Measurements from ENCODE around the gene LNX1.

Gene LNX1

DNA sequence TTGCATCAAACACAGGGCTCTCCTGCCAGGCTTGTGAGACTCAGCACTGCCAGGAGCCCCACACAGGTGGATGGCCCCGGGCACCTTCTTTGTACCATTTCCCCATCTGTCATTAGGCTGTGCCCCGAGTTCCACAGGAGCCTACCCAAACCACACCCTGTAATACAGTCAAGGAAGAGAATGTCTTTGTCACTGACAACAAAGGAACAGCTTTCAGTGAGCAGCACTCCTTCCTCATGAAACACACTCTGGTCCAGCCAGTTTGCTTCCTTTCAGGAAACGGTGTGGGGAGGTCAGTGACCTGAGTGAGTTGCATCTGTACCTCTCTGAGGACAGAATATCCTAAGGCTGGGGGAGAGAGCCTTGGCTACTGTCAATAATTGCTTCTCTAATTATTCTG lies 53.7 kb downstream of the LNX1 start:
- DNase-seq (ENCODE audit: low read depth in 2 of 2, low spot score in 1 of 2), result no peak

DNA sequence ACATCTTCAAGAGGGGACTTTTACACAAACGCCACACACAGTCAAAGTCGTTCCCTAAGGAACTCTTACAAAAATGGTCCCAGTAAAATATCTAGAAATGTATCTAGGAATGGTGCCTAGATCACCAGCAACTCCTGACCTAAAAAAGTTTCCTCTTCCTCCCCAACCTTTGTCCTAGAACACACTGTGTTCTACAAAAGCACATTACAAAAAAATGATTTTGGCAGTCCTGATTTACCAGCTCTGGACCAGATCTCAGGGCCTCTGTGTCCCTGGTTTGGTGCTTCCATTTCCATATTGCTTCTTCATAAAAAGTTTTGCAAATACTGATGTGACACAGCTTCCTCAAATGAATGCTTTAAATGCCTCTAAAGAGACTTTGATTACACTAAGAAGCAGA lies 55.0 kb downstream of the LNX1 start:
- no peak for DNase-seq (ENCODE audit: low read depth in 2 of 2, low spot score in 1 of 2)

DNA sequence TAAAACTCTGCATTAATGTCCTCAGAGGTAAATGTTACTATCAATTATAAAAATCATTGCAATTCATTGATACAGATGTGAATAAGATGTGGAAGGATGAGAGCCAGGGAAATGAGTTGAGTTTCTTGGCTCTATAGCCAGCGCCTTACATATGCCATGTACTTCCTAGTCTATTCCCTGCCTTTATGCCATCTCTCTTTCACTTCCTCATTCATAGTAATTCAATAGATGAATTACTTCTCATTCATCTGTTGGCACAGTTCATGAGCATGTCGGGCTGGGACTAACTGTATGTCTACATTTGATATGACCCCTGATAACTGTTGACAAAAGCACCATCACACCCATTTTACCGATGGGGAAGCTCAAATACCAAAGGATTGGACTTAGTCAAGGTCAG lies 55.7 kb downstream of the LNX1 start:
- no peak for DNase-seq (ENCODE audit: low read depth in 2 of 2, low spot score in 1 of 2)

DNA sequence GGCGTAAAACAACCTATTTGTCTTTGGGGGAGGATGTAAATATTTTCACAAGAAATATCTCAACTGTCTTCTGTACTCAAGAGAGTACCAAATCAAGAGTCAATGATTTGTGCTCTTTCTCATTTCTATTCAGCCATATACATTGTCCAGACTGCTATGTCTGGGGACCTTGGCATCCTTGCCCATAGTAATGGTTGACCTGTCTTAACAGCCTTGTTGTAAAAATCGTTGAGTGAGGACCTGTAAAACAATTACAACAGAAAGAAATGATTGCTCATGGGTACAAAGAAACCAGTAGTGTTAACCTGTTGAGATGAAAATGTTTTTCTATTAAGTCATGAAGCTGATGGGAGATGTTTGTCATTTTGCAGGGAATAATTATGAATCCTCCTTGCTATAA lies 56.6 kb downstream of the LNX1 start:
- no peak for DNase-seq (ENCODE audit: low read depth in 2 of 2, low spot score in 1 of 2)

DNA sequence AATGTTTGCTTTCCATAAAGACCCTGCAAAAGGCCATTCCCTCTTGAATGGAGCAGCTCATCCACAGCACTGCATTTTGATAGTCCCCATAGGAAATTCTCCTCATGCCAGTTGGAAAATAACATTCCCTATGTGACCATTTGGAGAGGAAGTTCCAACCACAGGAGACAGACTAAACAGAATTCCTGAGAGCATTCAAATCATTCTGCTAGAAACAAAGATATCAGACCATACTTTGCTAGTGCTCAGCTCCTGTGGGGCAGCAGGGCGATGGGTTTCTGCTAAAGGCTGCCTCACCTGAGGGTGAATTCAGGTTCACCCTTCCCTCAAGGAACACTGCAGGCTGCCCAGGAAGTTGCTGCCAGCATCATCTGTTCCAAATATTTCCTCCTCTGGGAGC lies 58.8 kb downstream of the LNX1 start:
- DNase-seq (ENCODE audit: low read depth in 2 of 2, low spot score in 1 of 2), result no peak

DNA sequence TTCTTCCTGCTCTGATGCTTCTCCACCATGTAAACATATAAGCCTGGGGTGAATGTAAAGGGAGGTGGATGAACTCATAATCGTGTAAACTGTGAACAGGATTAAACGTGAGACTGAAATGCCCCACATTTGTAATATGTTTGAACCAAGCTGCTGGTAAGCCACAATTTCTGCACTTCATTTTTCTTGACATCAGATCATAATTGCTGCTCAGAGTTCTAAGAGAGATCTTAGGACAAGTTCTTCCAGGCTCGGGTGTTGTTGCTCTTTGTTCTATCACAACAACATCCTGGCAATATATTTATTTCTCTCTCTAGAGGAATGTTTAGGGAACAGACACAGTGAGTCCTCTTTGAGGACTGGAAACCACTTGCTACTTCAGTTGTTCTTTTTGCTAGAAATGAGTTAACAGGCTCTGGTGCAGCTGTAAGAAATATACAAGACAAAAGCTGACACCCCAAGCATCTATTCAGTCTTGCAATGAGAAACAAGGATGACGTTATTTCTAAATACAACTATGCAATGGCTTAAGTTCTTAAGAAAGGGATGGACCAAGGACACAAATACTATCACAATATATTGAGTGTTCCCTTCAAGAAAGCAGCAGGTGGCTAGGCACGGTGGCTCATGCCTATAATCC lies 59.6 kb downstream of the LNX1 start:
- DNase-seq (ENCODE audit: low read depth in 2 of 2, low spot score in 1 of 2), result no peak

DNA sequence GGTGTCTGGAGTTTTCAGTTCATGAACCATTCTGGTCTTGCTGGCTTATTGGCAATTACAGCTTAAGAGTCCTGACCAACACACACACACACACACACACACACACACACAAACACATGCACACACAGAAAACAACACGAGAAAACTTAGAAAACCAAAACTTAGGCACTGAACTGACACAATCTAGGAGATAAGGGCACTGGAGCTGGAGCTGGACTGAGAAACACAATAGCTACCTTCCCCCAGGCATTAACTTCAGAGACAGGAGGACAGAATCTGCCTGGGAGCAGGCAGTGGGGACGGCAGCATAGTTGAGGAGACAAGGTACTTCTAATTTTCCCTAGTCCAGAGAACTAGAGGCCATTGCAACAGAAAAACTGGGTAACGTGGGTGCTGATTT lies 62.3 kb downstream of the LNX1 start:
- DNase-seq (ENCODE audit: low read depth in 2 of 2, low spot score in 1 of 2), result no peak

DNA sequence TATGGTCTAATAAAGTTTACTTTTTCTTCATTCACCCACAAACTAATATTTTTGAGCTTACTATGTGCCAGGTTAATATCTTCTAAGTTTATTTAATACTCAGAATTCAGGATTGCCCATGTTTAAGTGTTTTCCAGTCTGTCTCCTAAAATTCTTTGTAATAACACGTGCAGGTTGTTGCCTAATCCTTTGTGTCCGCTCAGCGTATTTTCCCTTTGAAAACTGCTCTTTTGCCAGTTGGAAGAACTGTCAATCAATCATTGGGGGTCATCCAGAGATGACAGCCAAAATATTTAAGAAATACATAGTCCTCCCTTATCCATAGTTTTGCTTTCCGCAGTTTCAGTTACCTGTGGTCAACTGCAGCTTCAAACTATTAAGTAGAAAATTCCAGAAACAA lies 63.4 kb downstream of the LNX1 start:
- DNase-seq (ENCODE audit: low read depth in 2 of 2, low spot score in 1 of 2), result no peak

DNA sequence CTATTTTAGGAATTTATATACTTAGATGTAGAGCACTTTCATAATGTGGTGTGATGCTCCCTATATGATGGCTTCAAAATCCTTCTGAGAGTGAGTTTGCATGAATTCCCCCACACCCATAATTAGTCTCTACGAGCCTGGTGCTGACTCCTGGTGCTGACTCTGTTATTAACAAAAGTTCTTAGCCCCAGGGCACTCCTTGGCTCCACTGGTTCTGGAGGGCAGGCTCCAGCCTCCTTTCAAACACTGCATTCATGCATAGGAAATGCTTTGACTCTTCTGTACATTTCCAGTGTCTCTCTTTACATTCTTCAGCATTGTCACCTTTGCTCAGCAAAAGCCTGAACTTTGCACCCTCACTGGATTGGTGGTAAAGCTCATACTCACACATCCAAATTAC lies 64.0 kb downstream of the LNX1 start:
- no peak for DNase-seq (ENCODE audit: low read depth in 2 of 2, low spot score in 1 of 2)

DNA sequence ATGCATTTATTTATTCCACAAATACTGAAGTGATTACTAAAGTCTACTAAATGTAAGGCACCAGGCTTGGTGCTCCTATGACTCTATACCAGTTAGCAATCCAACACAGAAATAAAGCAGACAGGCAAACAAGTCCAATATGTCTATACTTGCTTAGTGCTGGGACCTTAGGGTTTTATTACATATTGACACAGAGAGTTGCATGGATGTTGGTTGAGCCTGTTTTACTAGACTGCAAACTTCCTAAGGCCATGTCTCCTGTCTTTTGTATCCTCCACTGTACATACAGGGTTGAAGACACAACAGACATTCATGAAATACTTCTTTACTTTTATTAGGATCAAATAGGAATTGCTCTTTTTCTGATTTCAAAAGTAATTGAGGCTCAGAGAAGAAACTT lies 69.0 kb downstream of the LNX1 start:
- no peak for DNase-seq (ENCODE audit: low read depth in 2 of 2, low spot score in 1 of 2)

DNA sequence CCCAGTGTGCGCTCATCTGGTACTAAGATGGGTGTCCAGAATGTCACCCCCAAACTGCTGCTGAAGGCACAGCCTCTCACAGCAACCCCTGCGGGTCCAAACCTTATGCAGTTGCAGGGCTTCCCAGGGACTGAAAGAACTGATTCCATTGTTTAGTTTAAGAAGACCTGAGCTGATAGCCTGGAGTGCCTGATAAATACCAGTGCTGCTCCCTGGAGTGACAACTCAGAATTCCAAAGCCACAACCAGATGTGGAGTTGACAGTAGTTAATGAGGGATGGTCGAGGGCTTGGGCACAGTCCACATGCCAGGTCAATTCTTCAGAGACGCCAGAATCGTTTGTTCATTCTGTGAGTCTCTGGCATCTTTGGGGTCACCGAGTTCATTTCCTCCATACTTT lies 71.2 kb downstream of the LNX1 start:
- no peak for DNase-seq (ENCODE audit: low read depth in 2 of 2, low spot score in 1 of 2)

DNA sequence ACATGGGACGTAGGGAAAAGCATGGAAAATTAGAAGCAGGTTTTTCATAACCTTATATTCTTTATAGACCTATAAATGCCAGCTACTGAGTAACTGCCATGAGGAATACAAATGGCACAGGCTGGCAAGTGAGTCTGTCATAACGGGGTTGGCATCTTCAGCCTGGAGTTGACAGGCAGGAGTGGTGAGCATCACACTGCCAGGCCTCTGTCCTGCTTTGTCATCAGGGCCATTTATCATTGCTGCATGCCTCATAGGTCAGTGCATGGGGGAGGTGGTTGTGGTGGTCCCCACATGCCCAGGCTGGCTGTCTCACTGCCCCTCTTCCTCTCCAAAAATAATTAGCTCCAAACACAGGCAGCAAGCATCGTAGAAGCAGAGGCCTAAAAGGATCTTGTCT lies 72.5 kb downstream of the LNX1 start:
- no peak for DNase-seq (ENCODE audit: low read depth in 2 of 2, low spot score in 1 of 2)

DNA sequence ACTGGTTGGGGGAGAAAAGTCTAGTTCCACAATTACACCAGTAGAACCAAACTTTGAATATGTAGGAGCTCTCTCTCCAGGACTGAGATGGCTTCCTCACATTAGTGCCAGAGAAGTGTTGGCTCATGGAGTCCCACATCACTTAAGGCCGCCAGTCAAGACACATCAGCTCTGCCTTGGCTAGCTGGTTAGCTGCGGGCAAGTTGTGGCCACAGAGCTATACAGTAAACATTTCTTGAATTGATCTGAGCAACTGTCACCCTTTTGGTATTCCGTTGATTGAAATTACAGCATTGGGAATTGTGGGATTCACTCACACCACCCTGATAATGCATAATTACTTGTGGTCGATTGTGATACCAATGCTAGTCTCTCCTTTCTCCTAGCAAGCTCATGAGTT lies 76.2 kb downstream of the LNX1 start:
- no peak for DNase-seq (ENCODE audit: low read depth in 2 of 2, low spot score in 1 of 2)

DNA sequence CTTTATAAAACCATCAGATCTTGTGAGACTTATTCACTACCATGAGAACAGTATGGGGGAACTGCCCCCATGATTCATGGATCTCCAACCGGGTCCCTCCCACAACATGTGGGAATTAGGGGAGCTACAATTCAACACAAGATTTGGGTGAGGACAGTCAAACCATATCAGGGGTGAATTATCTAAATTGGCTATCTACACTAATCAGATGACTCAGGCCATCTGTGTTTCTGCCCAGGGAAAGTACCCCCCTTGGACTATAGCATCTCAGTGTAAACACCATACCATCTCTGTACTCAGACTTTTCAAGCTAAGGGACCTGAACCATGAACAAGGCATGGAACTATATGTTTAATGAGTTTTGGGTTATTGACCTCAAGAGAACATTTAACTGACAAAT lies 76.8 kb downstream of the LNX1 start:
- no peak for DNase-seq (ENCODE audit: low read depth in 2 of 2, low spot score in 1 of 2)

DNA sequence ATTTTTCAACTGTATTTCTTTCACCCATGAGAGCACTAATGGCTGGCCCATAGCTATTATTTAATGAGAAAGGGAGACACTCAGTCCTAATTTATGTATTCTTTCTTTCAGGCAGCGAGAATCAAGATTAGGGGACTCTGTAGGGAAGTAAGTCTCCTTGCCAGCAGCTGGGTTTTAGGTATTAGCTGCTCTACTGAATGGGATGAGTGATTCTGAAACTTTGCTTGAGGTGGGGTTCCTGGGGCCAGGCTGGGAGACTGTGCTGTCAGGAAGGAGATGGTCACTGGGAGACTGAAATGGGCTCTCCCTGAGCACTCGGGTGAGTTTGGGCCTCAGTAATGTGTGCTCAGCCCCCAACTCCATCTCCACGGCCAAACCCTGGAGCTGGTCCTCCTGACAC lies 78.7 kb downstream of the LNX1 start:
- no peak for DNase-seq (ENCODE audit: low read depth in 2 of 2, low spot score in 1 of 2)

DNA sequence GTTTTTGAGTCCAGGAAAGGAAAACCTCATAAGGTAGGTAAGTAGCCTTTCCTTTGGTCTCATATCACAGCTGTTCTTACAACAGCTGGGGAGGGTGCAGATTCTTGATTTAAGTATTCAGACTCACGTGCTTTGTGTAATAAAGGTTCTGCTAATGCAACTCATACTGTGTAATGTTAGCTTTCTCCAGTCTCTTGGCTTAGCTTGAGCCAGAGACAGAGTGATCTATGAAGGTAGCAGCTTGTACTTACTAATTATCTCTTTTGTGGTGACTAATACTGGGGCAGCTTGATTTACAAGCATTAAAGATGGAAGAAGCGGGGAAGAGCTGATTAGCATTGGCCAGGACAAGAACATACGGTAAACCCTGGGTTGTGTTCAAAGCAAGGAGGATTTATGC lies 80.3 kb downstream of the LNX1 start:
- no peak for DNase-seq (ENCODE audit: low read depth in 2 of 2, low spot score in 1 of 2)

DNA sequence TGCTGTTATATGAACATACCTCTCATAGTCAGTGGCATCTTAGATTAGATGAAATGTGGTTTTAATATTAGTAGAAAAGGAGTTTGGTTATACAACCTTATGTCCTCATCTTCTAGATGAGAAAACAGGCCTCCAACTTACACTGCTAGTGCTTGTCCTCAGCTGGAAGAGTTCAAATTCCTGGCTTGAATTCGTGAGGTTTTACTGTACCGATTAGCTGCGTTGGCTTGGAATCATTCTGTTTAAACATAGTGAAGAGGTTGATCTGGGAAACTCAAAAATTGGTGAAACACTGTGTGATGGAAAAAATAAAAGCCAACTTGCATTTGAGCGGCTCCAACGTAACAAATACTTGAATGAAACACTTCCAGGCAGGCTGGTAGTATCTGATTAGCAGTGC lies 81.0 kb downstream of the LNX1 start:
- DNase-seq (ENCODE audit: low read depth in 2 of 2, low spot score in 1 of 2), result no peak

DNA sequence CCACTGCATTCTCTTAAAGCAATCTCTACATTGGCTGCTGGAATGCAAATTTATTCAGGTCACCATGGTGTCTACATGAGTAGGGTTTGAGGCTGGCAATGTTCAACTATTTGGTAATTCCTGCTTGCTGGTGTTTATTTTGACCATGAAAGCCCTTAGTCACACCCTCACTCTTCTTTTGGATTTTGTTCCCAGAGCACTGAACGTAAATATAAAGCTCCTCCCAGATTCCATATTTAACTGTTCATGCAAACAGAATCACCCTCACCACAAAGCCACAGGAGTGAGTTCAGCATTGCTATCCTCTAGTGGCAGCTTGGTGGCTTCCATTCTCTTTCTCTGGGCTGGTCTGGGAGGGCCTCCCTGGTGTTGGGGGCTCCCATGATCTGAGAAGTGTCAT lies 82.8 kb downstream of the LNX1 start:
- no peak for DNase-seq (ENCODE audit: low read depth in 2 of 2, low spot score in 1 of 2)

DNA sequence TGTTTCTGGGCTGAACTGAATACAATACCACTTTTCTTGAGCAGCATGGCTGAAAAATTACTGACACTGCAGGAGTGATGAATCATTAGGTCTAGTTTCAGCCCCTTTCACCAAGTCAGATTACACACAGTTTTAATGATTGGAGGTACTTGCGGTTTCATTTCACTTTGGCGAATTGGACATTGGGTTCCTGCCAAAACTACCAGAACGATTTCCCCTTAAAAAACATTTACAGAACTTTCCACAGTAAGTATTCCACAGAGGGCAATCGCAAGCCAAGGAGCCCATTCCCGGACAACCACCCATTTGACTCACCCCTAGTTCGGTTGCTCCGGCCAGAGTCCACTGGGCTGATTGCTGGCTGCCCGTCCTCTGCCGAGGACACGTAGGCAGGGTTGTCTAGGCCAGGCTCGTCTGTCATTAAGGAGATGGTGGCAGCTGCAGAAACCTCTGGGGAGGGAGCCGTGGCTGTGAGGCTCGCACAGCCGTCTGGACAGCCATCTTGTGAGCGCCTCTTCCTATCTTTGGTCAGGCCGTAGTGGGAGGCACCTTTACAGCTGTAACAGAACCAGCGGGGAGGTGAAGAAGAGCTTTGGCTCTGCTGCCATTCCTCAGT lies 83.5 kb downstream of the LNX1 start:
- no peak for DNase-seq (ENCODE audit: low read depth in 2 of 2, low spot score in 1 of 2)

DNA sequence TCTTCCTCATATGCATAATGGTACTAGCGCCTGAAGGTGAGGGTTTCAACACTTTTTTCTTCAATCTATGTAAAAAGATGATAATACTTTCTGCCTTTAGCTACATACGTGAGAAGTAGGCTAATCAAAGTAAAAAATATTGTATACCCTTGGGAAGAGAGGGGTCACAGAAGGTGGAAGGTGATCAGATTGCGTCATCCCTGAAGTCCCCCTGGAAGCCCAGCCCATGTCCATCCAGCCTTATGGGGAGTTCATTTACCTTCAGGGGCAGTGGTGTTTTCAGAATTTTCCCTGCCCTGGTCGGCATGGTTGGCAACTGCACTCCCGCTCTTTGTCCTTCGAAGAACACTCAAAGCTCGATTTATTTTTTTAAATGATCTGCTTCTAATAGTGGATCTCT lies 84.2 kb downstream of the LNX1 start:
- no peak for DNase-seq (ENCODE audit: low read depth in 2 of 2, low spot score in 1 of 2)

DNA sequence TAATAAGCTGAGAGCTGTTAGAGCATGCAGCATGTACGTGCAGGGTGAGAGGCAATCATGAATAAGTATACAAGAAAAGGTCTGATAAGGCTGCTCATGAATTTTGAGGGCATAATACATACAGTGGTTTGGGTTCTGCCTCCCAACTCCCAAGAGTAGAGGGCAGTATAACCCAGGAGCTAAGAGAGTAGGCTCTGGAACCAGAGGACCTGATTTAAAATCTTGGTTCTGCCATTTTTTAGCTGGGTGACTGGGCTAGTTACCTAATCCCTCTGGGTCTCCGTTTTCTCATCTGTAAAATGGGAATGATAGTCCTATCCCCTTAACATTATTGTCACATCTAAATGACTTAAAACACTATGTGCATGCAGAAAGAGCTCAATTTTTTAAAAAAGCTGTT lies 85.3 kb downstream of the LNX1 start:
- no peak for DNase-seq (ENCODE audit: low read depth in 2 of 2, low spot score in 1 of 2)

DNA sequence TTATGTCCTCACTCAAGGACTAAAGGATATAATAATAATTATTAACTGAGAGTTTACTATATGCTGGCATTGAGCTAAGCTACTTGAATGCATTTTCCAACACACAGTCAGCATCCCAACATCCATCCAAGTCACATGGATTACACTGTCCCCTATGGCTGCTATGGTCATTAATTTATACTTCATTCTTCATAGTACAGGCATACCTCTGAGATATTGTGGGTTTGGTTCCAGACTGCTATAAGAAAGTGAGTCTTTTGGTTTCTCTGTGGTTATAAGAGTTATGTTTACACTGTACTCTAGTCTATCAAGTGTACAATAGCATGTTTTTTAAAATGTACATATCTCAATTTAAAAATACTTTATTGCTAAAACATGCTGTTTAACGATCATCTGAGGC lies 89.2 kb downstream of the LNX1 start:
- no peak for DNase-seq (ENCODE audit: low read depth in 2 of 2, low spot score in 1 of 2)

DNA sequence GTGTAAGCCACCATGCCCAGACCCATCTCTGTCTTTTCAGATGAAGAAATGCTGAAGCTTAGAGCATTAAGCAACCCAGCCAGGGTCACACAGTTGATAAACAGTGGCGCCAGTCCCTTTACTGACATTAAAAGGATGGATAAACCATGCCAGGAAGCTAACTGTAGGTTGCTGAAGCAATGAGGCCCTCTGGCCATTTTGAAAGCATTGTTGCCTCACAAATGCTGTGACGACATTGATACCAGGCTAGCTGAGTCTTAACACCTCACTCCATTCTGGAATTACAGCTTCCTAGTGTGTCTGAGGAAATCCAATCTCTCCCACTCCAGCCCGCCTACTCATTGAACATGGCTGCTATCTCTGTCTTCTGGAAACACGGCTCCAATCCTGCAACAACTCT lies 89.7 kb downstream of the LNX1 start:
- DNase-seq (ENCODE audit: low read depth in 2 of 2, low spot score in 1 of 2), result no peak

DNA sequence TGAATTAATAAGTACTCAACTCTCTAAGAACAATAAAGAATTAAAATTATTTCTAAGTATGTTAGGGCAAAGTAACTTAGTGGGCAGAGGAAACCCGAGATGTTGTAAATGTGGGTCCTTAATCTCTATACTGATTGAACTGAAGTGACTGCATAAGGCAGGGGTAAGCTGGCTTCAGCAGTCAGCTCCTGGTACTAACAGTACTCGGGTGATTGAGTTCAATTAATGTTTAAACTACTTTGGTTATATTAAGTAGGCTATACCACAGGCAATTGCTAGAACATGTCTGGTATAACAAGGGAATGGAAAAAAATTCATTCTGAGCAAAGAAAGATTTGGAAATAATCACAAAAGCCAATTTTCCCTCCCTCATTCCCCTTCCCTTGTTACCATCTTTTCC lies 90.7 kb downstream of the LNX1 start:
- no peak for DNase-seq (ENCODE audit: low read depth in 2 of 2, low spot score in 1 of 2)
